ENCODE data around the gene PRPH2.

- no peak for TF ChIP-seq POLR2A (IDR thresholded peaks at IDR 0.05; ENCODE audit: low read depth, low read length)
- no peak for TF ChIP-seq EZH2 (IDR thresholded peaks at IDR 0.05; ENCODE audit: borderline replicate concordance, control insufficient read depth, low read depth, low read length)
- TF ChIP-seq MTA2 (IDR thresholded peaks at IDR 0.05; ENCODE audit: low read depth), result no peak
- TF ChIP-seq MXI1 (IDR thresholded peaks at IDR 0.05; ENCODE audit: low read depth, low read length), result no peak
- TF ChIP-seq TCF7 (IDR thresholded peaks at IDR 0.05; ENCODE audit: borderline replicate concordance), result no peak
- TF ChIP-seq SMAD1 (IDR thresholded peaks at IDR 0.05; ENCODE audit: low read depth, partially characterized antibody), result no peak
- TF ChIP-seq BMI1 (IDR thresholded peaks at IDR 0.05; ENCODE audit: borderline replicate concordance), result no peak
- TF ChIP-seq ASH2L (IDR thresholded peaks at IDR 0.05; ENCODE audit: borderline replicate concordance, low read depth), result no peak
- no peak for TF ChIP-seq IRF3 (IDR thresholded peaks at IDR 0.05)
- TF ChIP-seq, protein P1, sequence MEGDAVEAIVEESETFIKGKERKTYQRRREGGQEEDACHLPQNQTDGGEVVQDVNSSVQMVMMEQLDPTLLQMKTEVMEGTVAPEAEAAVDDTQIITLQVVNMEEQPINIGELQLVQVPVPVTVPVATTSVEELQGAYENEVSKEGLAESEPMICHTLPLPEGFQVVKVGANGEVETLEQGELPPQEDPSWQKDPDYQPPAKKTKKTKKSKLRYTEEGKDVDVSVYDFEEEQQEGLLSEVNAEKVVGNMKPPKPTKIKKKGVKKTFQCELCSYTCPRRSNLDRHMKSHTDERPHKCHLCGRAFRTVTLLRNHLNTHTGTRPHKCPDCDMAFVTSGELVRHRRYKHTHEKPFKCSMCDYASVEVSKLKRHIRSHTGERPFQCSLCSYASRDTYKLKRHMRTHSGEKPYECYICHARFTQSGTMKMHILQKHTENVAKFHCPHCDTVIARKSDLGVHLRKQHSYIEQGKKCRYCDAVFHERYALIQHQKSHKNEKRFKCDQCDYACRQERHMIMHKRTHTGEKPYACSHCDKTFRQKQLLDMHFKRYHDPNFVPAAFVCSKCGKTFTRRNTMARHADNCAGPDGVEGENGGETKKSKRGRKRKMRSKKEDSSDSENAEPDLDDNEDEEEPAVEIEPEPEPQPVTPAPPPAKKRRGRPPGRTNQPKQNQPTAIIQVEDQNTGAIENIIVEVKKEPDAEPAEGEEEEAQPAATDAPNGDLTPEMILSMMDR (IDR thresholded peaks at IDR 0.05 in 2 of 3, conservative IDR thresholded peaks at IDR 0.05 in 1 of 3; ENCODE audit: control insufficient read depth in 2 of 3, extremely low read depth in 1 of 3, insufficient read depth in 1 of 3, low read depth in 3 of 3, low read length in 3 of 3), result no peak
- TF ChIP-seq, protein P2, sequence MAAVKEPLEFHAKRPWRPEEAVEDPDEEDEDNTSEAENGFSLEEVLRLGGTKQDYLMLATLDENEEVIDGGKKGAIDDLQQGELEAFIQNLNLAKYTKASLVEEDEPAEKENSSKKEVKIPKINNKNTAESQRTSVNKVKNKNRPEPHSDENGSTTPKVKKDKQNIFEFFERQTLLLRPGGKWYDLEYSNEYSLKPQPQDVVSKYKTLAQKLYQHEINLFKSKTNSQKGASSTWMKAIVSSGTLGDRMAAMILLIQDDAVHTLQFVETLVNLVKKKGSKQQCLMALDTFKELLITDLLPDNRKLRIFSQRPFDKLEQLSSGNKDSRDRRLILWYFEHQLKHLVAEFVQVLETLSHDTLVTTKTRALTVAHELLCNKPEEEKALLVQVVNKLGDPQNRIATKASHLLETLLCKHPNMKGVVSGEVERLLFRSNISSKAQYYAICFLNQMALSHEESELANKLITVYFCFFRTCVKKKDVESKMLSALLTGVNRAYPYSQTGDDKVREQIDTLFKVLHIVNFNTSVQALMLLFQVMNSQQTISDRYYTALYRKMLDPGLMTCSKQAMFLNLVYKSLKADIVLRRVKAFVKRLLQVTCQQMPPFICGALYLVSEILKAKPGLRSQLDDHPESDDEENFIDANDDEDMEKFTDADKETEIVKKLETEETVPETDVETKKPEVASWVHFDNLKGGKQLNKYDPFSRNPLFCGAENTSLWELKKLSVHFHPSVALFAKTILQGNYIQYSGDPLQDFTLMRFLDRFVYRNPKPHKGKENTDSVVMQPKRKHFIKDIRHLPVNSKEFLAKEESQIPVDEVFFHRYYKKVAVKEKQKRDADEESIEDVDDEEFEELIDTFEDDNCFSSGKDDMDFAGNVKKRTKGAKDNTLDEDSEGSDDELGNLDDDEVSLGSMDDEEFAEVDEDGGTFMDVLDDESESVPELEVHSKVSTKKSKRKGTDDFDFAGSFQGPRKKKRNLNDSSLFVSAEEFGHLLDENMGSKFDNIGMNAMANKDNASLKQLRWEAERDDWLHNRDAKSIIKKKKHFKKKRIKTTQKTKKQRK (IDR thresholded peaks at IDR 0.05; ENCODE audit: low read depth, low read length), result no peak
- no peak for TF ChIP-seq PAX8 (IDR thresholded peaks at IDR 0.05)
- no peak for TF ChIP-seq TCF3 (IDR thresholded peaks at IDR 0.05; ENCODE audit: borderline replicate concordance, insufficient read depth, low read depth, low read length)
Measured at GRCh38 chr6:42751055-42751454, 28.7 kb upstream of the PRPH2 start.

All from GM12878 (cell line).